Loucy (cell line): Measurements from ENCODE around the gene ENTHD1.

ENCODE experiments used
- EZH2phosphoT487 ChIP-seq: fragments of 200-600 bp; IDR thresholded peaks from 2 replicates; pipeline ENCODE4 v1.6.1; 2018; ENCODE audit warnings: antibody characterized with exemption, mild to moderate bottlenecking, moderate library complexity, borderline replicate concordance
- TF ChIP-seq, protein P1 (sequence below): fragments of 200-600 bp; sonication (generic); conservative IDR thresholded peaks from 2 replicates; pipeline ENCODE4 v1.5.1; 2014; ENCODE audit warnings: mild to moderate bottlenecking, antibody characterized with exemption, low read length

GRCh38 chr22:39937906-39938305 is 44.3 kb upstream of the ENTHD1 start:
- TF ChIP-seq, protein P1, sequence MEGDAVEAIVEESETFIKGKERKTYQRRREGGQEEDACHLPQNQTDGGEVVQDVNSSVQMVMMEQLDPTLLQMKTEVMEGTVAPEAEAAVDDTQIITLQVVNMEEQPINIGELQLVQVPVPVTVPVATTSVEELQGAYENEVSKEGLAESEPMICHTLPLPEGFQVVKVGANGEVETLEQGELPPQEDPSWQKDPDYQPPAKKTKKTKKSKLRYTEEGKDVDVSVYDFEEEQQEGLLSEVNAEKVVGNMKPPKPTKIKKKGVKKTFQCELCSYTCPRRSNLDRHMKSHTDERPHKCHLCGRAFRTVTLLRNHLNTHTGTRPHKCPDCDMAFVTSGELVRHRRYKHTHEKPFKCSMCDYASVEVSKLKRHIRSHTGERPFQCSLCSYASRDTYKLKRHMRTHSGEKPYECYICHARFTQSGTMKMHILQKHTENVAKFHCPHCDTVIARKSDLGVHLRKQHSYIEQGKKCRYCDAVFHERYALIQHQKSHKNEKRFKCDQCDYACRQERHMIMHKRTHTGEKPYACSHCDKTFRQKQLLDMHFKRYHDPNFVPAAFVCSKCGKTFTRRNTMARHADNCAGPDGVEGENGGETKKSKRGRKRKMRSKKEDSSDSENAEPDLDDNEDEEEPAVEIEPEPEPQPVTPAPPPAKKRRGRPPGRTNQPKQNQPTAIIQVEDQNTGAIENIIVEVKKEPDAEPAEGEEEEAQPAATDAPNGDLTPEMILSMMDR: no peak
- TF ChIP-seq EZH2phosphoT487: no peak
